ENCODE measurements around the gene NTN1.

The NTN1 gene

DNA sequence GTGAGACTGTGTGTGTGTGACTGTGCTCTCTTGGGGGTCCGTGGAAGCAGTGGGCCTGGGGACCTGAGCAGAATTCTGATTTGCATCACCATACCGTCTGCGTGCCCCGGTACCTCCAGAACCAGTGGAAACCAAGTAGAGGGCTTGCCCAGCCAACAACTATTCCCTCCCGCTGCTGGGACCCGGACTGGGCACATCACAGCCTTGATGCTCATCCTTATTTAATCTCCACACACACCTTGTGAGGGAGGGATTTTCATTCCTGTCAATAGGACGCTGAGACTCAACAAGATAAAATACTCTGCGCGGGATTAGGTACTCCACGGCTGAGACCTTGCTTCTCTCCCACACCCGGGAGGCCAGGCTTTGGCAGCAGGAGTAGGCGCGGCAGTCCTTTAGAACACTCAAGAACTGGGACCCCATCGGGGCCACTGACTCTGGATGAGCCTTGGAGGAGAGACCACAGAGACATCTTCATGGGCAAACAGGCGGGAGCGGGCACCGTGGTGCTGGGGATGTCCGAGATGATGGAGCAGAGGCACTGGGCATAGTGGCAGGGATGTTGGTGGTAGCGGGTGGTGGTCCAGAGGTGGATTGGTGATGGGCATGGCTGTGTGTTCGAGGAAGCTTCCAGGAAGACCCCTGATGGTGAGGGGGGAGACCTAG is 208.0 kb downstream of the NTN1 start:
- no peak overlapping the region for H3K27ac ChIP-seq (ENCODE audit: extremely low read depth, low read depth, low read length)
- H3K4me3 ChIP-seq (ENCODE audit: low read depth, low read length): no peak overlapping the region
- ChIA-PET POLR2A (no interaction called here), CTCF (interaction anchor here (0.6 kb wide), 1 partner anchor 433 kb away, joined by 3 read pairs; no protein-coding TSS in a partner anchor)
- H3K4me1 ChIP-seq (ENCODE audit: control insufficient read depth, insufficient read depth, low read length): no peaks in the 10 kb centered on the region
- peaks cover 8 to 16% of the 10 kb centered on the region in 2 experiments; a peak in 2 of 3 replicates for H3K36me3 ChIP-seq (ENCODE audit: control insufficient read depth in 2 of 2, insufficient read depth in 1 of 2, low read length in 2 of 2)
- no peak for TF ChIP-seq ZNF629 (tag by site-specific recombination; IDR thresholded peaks at IDR 0.05)
- no peak for TF ChIP-seq SCRT2 (tag by site-specific recombination; IDR thresholded peaks at IDR 0.05)
- TF ChIP-seq YY1 (tag by site-specific recombination; IDR thresholded peaks at IDR 0.05): no peak
- no peak for TF ChIP-seq ZNF549 (tag by site-specific recombination; IDR thresholded peaks at IDR 0.05)
- TF ChIP-seq REPIN1 (tag by site-specific recombination; IDR thresholded peaks at IDR 0.05; ENCODE audit: low read depth): no peak
- TF ChIP-seq ZNF473 (tag by site-specific recombination; IDR thresholded peaks at IDR 0.05): no peak
- no peak for TF ChIP-seq PRDM1 (tag by site-specific recombination; IDR thresholded peaks at IDR 0.05)
- TF ChIP-seq PBX3 (CRISPR knock-in tag; IDR thresholded peaks at IDR 0.05): no peak
- TF ChIP-seq ZNF670 (tag by site-specific recombination; IDR thresholded peaks at IDR 0.05; ENCODE audit: low read depth): no peak
- TF ChIP-seq, protein P1, sequence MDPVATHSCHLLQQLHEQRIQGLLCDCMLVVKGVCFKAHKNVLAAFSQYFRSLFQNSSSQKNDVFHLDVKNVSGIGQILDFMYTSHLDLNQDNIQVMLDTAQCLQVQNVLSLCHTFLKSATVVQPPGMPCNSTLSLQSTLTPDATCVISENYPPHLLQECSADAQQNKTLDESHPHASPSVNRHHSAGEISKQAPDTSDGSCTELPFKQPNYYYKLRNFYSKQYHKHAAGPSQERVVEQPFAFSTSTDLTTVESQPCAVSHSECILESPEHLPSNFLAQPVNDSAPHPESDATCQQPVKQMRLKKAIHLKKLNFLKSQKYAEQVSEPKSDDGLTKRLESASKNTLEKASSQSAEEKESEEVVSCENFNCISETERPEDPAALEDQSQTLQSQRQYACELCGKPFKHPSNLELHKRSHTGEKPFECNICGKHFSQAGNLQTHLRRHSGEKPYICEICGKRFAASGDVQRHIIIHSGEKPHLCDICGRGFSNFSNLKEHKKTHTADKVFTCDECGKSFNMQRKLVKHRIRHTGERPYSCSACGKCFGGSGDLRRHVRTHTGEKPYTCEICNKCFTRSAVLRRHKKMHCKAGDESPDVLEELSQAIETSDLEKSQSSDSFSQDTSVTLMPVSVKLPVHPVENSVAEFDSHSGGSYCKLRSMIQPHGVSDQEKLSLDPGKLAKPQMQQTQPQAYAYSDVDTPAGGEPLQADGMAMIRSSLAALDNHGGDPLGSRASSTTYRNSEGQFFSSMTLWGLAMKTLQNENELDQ (tag by site-specific recombination; IDR thresholded peaks at IDR 0.05; ENCODE audit: low read depth): no peak
- no peak for TF ChIP-seq ZNF701 (tag by site-specific recombination; IDR thresholded peaks at IDR 0.05)
- TF ChIP-seq FEZF1 (tag by site-specific recombination; IDR thresholded peaks at IDR 0.05): no peak
- TF ChIP-seq, protein P2, sequence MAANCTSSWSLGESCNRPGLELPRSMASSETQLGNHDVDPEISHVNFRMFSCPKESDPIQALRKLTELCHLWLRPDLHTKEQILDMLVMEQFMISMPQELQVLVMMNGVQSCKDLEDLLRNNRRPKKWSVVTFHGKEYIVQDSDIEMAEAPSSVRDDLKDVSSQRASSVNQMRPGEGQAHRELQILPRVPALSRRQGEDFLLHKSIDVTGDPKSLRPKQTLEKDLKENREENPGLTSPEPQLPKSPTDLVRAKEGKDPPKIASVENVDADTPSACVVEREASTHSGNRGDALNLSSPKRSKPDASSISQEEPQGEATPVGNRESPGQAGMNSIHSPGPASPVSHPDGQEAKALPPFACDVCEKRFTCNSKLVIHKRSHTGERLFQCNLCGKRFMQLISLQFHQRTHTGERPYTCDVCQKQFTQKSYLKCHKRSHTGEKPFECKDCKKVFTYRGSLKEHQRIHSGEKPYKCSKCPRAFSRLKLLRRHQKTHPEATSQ (tag by site-specific recombination; IDR thresholded peaks at IDR 0.05): no peak
- no peak for TF ChIP-seq HOXD13 (CRISPR knock-in tag; IDR thresholded peaks at IDR 0.05; ENCODE audit: borderline replicate concordance)
- TF ChIP-seq ZNF843 (tag by site-specific recombination; IDR thresholded peaks at IDR 0.05): no peak
- TF ChIP-seq, protein P3, sequence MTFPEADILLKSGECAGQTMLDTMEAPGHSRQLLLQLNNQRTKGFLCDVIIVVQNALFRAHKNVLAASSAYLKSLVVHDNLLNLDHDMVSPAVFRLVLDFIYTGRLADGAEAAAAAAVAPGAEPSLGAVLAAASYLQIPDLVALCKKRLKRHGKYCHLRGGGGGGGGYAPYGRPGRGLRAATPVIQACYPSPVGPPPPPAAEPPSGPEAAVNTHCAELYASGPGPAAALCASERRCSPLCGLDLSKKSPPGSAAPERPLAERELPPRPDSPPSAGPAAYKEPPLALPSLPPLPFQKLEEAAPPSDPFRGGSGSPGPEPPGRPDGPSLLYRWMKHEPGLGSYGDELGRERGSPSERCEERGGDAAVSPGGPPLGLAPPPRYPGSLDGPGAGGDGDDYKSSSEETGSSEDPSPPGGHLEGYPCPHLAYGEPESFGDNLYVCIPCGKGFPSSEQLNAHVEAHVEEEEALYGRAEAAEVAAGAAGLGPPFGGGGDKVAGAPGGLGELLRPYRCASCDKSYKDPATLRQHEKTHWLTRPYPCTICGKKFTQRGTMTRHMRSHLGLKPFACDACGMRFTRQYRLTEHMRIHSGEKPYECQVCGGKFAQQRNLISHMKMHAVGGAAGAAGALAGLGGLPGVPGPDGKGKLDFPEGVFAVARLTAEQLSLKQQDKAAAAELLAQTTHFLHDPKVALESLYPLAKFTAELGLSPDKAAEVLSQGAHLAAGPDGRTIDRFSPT (tag by site-specific recombination; IDR thresholded peaks at IDR 0.05): no peak
- TF ChIP-seq ZNF184 (tag by site-specific recombination; IDR thresholded peaks at IDR 0.05): no peak
- no peak for TF ChIP-seq ZNF530 (tag by site-specific recombination; IDR thresholded peaks at IDR 0.05; ENCODE audit: low read depth)
- H3K9me3 ChIP-seq (ENCODE audit: control insufficient read depth, insufficient read depth, low read depth, low read length): no peaks in the 10 kb centered on the region

DNA sequence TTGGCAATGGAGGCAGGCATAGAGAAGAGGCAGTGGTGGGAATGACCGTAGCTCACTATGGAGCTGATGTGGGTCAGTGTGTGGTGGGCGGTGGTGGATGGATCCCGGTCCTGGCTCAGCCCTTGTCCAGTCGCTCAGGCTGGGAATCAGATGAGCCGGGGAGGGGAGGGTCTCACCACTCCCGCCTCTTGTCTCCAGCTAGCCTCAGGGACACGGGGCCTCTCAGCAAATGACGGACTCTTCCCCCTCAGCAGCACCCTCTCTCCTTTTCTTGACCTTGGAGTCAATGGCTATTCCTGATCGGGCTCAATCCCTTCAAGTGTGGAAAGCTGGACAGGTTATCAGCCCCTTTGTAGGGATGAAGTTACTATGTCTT is 208.5 kb downstream of the NTN1 start:
- Histone ChIP-seq H3K4me1 (ENCODE audit: control insufficient read depth, insufficient read depth, low read length) (no peaks in the 10 kb centered on the region), H3K36me3 (ENCODE audit: control insufficient read depth in 2 of 2, insufficient read depth in 1 of 2, low read length in 2 of 2) (peaks cover 8 to 16% of the 10 kb centered on the region in 2 experiments; a peak in 2 of 3 replicates), H3K27ac (ENCODE audit: extremely low read depth, low read depth, low read length) (no peak overlapping the region), H3K4me3 (ENCODE audit: low read depth, low read length) (no peak overlapping the region), H3K9me3 (ENCODE audit: control insufficient read depth, insufficient read depth, low read depth, low read length) (no peaks in the 10 kb centered on the region)
- POLR2A ChIA-PET: no interaction called here
- CTCF ChIA-PET: no interaction called here
- TF ChIP-seq ZNF76 (tag by site-specific recombination; IDR thresholded peaks at IDR 0.05; ENCODE audit: borderline replicate concordance, low read depth): no peak
- TF ChIP-seq KLF8 (tag by site-specific recombination; IDR thresholded peaks at IDR 0.05): no peak

Measured in HEK293 (cell line).